MG63 (cell line): ENCODE data around the gene KDM4B. TPM values are rescaled to one million over a fixed set of nuclear protein-coding genes. Genes with fewer than 3 reads are reported as not detected.

Source experiments
- DNase-seq: peaks from one replicate; pipeline ENCODE4 v3.0.0-alpha.2; 2020
- H3K27me3 ChIP-seq: fragments of 250-450 bp; sonication (Bioruptor Pico); 2 replicates; pipeline ENCODE4 v1.5.1; 2020; ENCODE audit warnings: mild to moderate bottlenecking, moderate library complexity
- H3K36me3 ChIP-seq: fragments of 250-450 bp; sonication (Bioruptor Pico); 2 replicates; pipeline ENCODE4 v1.5.1; 2020; ENCODE audit warnings: mild to moderate bottlenecking, moderate library complexity
- H3K4me3 ChIP-seq: fragments of 250-450 bp; sonication (Bioruptor Pico); 2 replicates; pipeline ENCODE4 v1.5.1; 2020; ENCODE audit warnings: mild to moderate bottlenecking, moderate library complexity
- H3K9me3 ChIP-seq: fragments of 250-450 bp; sonication (Bioruptor Pico); 2 replicates; pipeline ENCODE4 v1.5.1; 2020; ENCODE audit warnings: mild to moderate bottlenecking, moderate library complexity
- total RNA-seq: library from RNA; depleted of rRNA; stranded (reverse); fragments of >200 nt; shearing (Covaris generic); gene quantifications from 2 replicates; pipeline ENCODE4 v1.2.3, GENCODE V29; 2014; ENCODE audit warnings: low replicate concordance

The KDM4B gene
- total RNA-seq, 1 experiment from 2014 or later: 10.3 TPM

GRCh38 chr19:5171711-5172110 lies 202.8 kb downstream of the KDM4B start:
- Histone ChIP-seq H3K4me3 (no peak overlapping the region), H3K27me3 (no peaks in the 10 kb centered on the region), H3K36me3 (no peaks in the 10 kb centered on the region), H3K9me3 (no peaks in the 10 kb centered on the region)
- no peak for DNase-seq

DNA sequence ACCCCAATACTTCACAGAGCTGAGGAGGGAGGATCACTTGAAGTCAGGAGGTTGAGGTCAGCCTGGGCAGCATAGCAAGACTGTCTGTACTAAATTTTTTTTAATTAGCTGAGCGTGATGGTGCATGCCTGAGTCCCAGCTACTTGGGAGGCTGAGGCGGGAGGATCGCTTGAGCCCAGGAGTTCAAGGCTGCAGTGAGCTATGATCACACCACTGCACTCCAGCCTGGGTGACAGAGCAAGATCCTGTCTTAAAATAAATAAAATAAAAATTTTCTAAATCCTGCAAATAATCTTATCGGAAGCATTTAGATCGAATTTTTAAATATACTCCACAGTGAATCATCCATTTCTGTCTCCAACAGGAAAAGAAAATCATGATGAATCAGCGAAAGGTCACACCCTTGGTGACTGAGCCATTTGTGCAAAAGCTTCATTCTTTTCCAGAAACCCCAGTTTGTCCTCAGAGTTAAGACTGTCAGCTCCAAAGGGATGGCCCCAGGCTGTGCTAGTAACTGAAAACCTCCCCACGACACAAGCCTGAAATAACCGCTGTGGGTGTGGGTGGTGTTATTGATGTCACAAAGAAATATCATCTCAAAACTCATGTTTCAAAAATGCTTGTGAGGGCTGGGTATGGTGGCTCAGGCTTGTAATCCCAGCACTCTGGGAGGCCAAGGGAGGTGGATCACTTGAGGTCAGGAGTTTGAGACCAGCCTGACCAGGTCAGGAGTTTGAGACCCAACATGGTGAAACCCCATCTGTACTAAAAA lies 204.1 kb downstream of the KDM4B start:
- DNase-seq: peak; percentile 84
- Histone ChIP-seq H3K4me3 (no peak overlapping the region), H3K36me3 (no peaks in the 10 kb centered on the region)

DNA sequence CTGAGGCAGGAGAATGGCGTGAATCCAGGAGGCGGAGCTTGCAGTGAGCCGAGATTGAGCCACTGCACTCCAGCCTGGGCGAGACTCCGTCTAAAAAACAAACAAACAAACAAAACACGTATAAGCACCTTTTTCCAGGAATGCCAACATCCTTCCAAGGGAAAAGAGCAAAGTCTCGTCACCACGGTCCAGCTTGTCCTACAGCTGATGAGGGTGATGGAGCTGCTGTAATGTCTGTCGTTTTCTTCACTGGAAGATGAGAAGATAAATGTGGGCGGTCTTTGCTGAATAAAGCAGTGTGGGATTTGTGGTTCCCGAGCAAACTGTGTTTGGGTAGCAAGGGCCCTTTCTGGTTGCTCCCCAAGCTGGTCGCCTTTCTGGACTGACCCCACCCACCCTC lies 205.1 kb downstream of the KDM4B start:
- Histone ChIP-seq H3K27me3 (no peaks in the 10 kb centered on the region), H3K9me3 (no peaks in the 10 kb centered on the region), H3K36me3 (no peaks in the 10 kb centered on the region), H3K4me3 (no peak overlapping the region)
- DNase-seq: no peak

More for the DNA sequence above, 204.1 kb downstream of the KDM4B start:
- no peaks in the 10 kb centered on the region for H3K27me3 ChIP-seq
- no peaks in the 10 kb centered on the region for H3K9me3 ChIP-seq

GRCh38 chr19:5177745-5178450 lies 209.0 kb downstream of the KDM4B start:
- H3K4me3 ChIP-seq: no peak overlapping the region
- no peaks in the 10 kb centered on the region for H3K9me3 ChIP-seq
- DNase-seq: no peak
- no peaks in the 10 kb centered on the region for H3K27me3 ChIP-seq
- H3K36me3 ChIP-seq: no peaks in the 10 kb centered on the region

GRCh38 chr19:5178841-5179240 lies 209.9 kb downstream of the KDM4B start:
- DNase-seq: no peak
- no peak overlapping the region for H3K4me3 ChIP-seq
- H3K27me3 ChIP-seq: no peaks in the 10 kb centered on the region
- no peaks in the 10 kb centered on the region for H3K9me3 ChIP-seq
- no peaks in the 10 kb centered on the region for H3K36me3 ChIP-seq

DNA sequence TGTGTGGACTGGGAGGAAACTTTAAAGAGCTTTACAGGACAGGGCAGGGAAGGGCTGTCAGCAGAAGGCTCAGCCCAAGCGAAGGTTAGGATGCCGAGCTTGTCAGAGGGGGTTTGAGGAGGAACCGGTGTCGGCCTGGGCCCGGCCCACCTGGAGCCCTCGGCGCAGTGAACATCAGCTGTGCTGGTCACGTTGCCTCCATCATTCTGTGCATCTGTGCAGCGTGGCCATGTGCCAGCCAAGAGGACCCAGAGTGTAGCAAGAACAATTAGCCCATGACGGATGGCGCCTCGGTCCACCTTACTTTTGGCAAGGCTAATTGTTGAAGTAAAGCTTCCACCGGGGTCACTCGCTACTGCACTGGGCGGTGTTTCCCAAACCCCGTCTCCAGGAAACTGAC lies 210.3 kb downstream of the KDM4B start:
- no peaks in the 10 kb centered on the region for H3K36me3 ChIP-seq
- no peaks in the 10 kb centered on the region for H3K9me3 ChIP-seq
- no peak for DNase-seq
- no peak overlapping the region for H3K4me3 ChIP-seq
- H3K27me3 ChIP-seq: no peaks in the 10 kb centered on the region

DNA sequence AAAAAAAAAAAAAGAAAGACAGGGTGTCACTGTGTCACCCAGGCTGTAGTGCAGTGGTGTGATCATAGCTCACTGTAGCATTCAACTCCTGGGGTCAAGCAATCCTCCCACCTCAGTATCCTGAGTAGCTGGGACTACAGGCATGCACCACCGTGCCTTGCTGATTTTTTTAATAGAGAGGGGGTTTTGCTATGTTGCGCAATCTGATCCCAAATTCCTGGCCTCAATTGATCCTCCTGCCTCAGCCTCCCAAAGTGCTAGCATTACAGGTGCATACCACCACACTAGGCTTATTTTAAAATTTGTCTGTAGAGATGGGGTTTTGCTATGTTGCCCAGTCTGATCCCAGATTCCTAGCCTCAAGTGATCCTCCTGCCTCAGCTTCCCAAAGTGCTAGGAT lies 212.4 kb downstream of the KDM4B start:
- no peak for DNase-seq
- no peaks in the 10 kb centered on the region for H3K36me3 ChIP-seq
- no peak overlapping the region for H3K4me3 ChIP-seq
- H3K27me3 ChIP-seq: no peaks in the 10 kb centered on the region
- no peaks in the 10 kb centered on the region for H3K9me3 ChIP-seq

- no peaks in the 10 kb centered on the region for H3K9me3 ChIP-seq
- H3K27me3 ChIP-seq: no peaks in the 10 kb centered on the region
- DNase-seq: peak; percentile 5
- H3K4me3 ChIP-seq: no peak overlapping the region
- H3K36me3 ChIP-seq: no peaks in the 10 kb centered on the region
These were observed 213.8 kb downstream of the KDM4B start for GRCh38 chr19:5182751-5183150.

- Histone ChIP-seq H3K36me3 (no peaks in the 10 kb centered on the region), H3K9me3 (no peaks in the 10 kb centered on the region), H3K4me3 (no peak overlapping the region), H3K27me3 (no peaks in the 10 kb centered on the region)
- DNase-seq: no peak
These were observed 214.7 kb downstream of the KDM4B start for GRCh38 chr19:5183616-5184015.

DNA sequence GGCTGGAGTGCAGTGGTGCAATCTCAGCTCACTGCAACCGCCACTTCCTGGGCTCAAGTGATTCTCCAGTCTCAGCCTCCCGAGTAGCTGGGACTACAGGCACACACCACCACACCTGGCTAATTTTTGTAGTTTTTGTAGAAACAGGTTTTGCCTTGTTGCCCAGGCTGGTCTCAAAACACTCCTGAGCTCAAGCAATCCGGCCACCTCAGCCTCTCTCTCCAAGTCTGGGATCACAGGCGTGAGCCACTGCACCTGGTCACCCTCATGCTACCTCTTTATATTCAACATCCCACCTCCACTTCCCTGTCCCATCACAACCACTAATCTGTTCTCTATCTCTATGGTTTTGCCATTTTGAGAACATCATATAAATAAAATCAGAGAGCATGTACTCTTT lies 216.0 kb downstream of the KDM4B start:
- H3K9me3 ChIP-seq: no peaks in the 10 kb centered on the region
- no peak for DNase-seq
- H3K36me3 ChIP-seq: no peaks in the 10 kb centered on the region
- H3K27me3 ChIP-seq: no peaks in the 10 kb centered on the region
- no peak overlapping the region for H3K4me3 ChIP-seq

- Histone ChIP-seq H3K36me3 (no peaks in the 10 kb centered on the region), H3K9me3 (no peaks in the 10 kb centered on the region), H3K27me3 (no peaks in the 10 kb centered on the region), H3K4me3 (no peak overlapping the region)
- DNase-seq: peak; percentile 44
These were observed 217.6 kb downstream of the KDM4B start for GRCh38 chr19:5186293-5187050.

GRCh38 chr19:5188548-5189317 lies 219.8 kb downstream of the KDM4B start:
- DNase-seq: no peak
- no peaks in the 10 kb centered on the region for H3K36me3 ChIP-seq
- H3K9me3 ChIP-seq: no peaks in the 10 kb centered on the region
- no peak overlapping the region for H3K4me3 ChIP-seq
- H3K27me3 ChIP-seq: no peaks in the 10 kb centered on the region

GRCh38 chr19:5189318-5189607 lies 220.3 kb downstream of the KDM4B start:
- H3K9me3 ChIP-seq: no peaks in the 10 kb centered on the region
- H3K36me3 ChIP-seq: no peaks in the 10 kb centered on the region
- H3K4me3 ChIP-seq: no peak overlapping the region
- DNase-seq: no peak
- no peaks in the 10 kb centered on the region for H3K27me3 ChIP-seq

DNA sequence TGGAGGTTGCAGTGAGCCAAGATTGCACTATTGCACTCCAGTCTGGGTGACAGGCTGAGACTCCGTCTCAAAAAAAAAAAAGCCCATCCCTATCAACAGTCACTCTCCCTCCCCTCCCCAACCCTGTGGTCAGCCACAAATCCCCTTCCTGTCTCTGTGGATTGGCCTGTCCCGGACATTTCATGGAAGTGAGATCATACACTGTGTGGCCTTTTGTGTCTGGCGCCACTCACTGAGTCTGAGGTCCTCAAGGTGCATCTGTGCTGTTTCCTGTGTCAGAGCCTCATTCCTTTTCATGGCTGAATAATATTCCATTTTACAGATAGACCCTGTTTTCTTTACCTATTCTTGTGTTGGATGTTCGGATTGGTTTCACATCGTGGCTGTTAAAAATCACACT lies 222.2 kb downstream of the KDM4B start:
- Histone ChIP-seq H3K4me3 (no peak overlapping the region), H3K9me3 (no peaks in the 10 kb centered on the region), H3K27me3 (no peaks in the 10 kb centered on the region), H3K36me3 (no peaks in the 10 kb centered on the region)
- no peak for DNase-seq

DNA sequence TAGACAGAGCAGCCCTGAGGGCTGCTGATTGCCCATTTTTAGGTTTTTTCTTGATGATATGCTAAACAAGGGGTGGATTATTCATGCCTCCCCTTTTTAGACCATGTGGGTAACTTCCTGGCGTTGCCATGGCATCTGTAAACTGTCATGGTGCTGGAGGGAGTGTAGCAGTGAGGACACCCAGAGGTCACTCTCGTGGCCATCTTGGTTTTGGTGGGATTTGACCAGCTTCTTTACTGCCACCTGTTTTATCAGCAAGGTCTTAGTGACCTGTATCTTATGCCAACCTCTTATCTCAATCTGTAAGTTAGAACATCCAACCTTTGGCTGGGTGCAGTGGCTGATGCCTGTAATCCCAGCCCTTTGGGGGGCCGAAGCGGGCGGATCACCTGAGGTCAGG lies 223.7 kb downstream of the KDM4B start:
- DNase-seq: no peak
- H3K36me3 ChIP-seq: no peaks in the 10 kb centered on the region
- H3K27me3 ChIP-seq: no peaks in the 10 kb centered on the region
- no peak overlapping the region for H3K4me3 ChIP-seq
- H3K9me3 ChIP-seq: no peaks in the 10 kb centered on the region

DNA sequence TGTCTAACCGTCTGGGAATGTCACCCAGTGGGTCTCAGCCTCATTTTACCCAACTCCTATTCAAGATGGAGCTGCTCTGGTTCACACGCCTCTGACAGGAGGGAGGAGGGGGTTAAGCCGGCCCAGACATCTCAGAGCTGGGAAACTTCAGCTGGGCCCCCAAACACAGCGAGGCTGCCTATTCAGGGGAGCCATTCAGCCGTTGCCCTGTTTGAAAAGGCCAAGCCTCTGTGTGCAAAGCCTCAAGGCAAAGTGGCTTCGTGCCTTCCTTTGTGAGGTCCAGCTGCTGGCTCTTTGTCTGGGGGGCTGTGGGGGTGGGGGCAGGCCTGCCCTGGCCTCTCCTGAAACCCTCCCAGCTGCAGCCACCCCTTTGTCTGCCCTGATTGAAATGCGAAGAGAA lies 224.3 kb downstream of the KDM4B start:
- Histone ChIP-seq H3K36me3 (no peaks in the 10 kb centered on the region), H3K27me3 (no peaks in the 10 kb centered on the region), H3K9me3 (no peaks in the 10 kb centered on the region), H3K4me3 (no peak overlapping the region)
- DNase-seq: no peak

- Histone ChIP-seq H3K4me3 (no peak overlapping the region), H3K36me3 (no peaks in the 10 kb centered on the region), H3K9me3 (no peaks in the 10 kb centered on the region), H3K27me3 (no peaks in the 10 kb centered on the region)
- no peak for DNase-seq
These were observed 225.7 kb downstream of the KDM4B start for GRCh38 chr19:5194641-5195040.
